Measurements from ENCODE around the gene RXYLT1.

RXYLT1 gene

GRCh38 chr12:63843254-63843720, 63.6 kb downstream of the RXYLT1 start:
- peak; percentile 1 for DNase-seq (ENCODE audit: low spot score)

- peak; percentile 74 for DNase-seq (ENCODE audit: low spot score)
Observed at GRCh38 chr12:63843721-63844390, 64.1 kb downstream of the RXYLT1 start.

GRCh38 chr12:63844391-63845341, 65.0 kb downstream of the RXYLT1 start, which contains the start of gene SRGAP1:
Gene SRGAP1, plus strand, starts transcription at chr12:63844700. Its CDS starts 117 bp downstream, at chr12:63844817.
- DNase-seq (ENCODE audit: low spot score): no peak

GRCh38 chr12:63845726-63846125, 66.0 kb downstream of the RXYLT1 start:
- no peak for DNase-seq (ENCODE audit: low spot score)

- DNase-seq (ENCODE audit: low spot score): no peak
Observed at GRCh38 chr12:63846238-63846967, 66.7 kb downstream of the RXYLT1 start.

- DNase-seq (ENCODE audit: low spot score): no peak
Observed at GRCh38 chr12:63848450-63848849, 68.7 kb downstream of the RXYLT1 start.

- no peak for DNase-seq (ENCODE audit: low spot score)
Observed at GRCh38 chr12:63849106-63849620, 69.5 kb downstream of the RXYLT1 start.

GRCh38 chr12:63849641-63850040, 69.9 kb downstream of the RXYLT1 start:
- DNase-seq (ENCODE audit: low spot score): no peak

GRCh38 chr12:63853978-63854377, 74.3 kb downstream of the RXYLT1 start:
- DNase-seq (ENCODE audit: low spot score): no peak

GRCh38 chr12:63855299-63855698, 75.6 kb downstream of the RXYLT1 start:
- no peak for DNase-seq (ENCODE audit: low spot score)

- no peak for DNase-seq (ENCODE audit: low spot score)
Observed at GRCh38 chr12:63857771-63858670, 78.3 kb downstream of the RXYLT1 start.

Data from CD4-positive, alpha-beta T cell treated with Interleukin-15 for 4 hours (primary cell).